GM10266 (cell line): Measurements from ENCODE around the gene SLC6A6.

Experiments used
- DNase-seq: peaks from one replicate; pipeline ENCODE4 v3.0.0; 2012; ENCODE audit errors: extremely low spot score
- TF ChIP-seq, protein P1 (sequence below): IDR thresholded peaks from 2 replicates; pipeline ENCODE4 v1.5.1; 2012; ENCODE audit warnings: mild to moderate bottlenecking, low read depth; ENCODE audit not compliant: control insufficient read depth, insufficient read depth; ENCODE audit errors: missing control alignments

SLC6A6 gene

DNA sequence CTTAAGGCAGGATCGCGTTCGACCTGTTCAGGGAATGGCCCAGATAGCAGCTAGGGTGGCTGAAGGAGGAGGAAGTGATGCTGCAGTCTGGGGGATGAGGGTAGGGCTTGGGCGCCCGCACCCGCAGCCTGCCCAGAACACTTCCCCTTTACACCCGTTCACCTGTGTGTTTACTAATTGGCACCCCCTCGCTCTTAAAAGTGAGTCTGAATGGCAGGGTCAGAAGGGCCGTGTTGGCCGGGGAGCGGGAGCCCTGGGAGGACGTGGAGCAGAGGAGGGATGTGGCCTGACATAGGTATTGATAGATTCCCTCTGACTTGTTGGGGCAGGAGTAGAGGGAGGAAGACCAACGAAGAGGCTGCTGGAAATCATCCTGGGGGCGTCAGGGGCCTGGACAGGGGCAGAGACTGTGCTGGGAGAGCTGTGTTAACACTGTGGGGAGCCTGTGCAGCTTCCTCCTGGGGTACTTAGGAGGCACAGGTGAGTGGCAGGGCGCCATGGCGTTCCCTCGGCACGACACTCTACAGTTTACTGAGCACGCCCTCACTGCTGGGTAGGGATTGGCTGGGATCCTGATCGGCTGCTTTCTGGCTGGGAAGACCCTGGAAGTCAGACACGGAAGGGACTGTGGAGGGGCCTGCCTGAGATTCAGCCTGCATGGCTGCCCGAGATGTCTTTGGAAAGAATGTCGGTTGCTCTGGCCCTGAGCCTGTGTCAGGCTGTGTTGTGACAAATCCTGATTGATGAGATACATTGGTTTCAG lies 51.7 kb downstream of the SLC6A6 start:
- no peak for DNase-seq
- TF ChIP-seq, protein P1, sequence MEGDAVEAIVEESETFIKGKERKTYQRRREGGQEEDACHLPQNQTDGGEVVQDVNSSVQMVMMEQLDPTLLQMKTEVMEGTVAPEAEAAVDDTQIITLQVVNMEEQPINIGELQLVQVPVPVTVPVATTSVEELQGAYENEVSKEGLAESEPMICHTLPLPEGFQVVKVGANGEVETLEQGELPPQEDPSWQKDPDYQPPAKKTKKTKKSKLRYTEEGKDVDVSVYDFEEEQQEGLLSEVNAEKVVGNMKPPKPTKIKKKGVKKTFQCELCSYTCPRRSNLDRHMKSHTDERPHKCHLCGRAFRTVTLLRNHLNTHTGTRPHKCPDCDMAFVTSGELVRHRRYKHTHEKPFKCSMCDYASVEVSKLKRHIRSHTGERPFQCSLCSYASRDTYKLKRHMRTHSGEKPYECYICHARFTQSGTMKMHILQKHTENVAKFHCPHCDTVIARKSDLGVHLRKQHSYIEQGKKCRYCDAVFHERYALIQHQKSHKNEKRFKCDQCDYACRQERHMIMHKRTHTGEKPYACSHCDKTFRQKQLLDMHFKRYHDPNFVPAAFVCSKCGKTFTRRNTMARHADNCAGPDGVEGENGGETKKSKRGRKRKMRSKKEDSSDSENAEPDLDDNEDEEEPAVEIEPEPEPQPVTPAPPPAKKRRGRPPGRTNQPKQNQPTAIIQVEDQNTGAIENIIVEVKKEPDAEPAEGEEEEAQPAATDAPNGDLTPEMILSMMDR: no peak

DNA sequence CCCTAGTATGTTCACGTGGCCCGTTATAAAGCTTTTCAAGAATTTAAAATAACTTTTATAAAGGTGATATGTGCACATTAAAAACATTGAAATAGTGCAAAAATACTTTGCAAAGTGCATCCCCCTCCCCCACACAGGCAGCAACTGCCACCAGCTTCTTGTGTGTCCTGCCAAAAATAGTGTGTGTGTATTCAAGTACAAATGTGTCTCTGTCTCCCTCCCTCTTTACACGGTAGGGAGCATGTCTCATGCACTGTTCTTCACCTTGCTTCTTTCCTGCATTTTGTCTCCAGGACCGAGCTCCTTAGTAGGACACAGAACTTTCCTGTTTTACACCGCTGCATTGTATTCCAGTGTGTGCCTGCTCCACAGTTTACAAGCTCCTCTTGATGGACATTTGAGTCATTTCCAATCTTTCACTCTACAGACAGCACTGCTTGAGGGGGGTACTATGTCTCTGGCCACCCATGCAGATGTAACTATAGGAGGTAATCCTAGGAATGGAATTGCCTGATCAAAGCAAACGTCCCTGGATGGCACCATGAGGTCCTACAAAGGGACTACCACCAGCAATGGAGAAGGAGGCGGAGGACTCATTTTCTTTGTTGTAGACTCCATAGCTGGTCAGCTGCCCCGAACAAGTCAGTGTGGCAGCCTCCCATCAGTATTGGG lies 52.4 kb downstream of the SLC6A6 start:
- no peak for DNase-seq
- TF ChIP-seq, protein P1: no peak

DNA sequence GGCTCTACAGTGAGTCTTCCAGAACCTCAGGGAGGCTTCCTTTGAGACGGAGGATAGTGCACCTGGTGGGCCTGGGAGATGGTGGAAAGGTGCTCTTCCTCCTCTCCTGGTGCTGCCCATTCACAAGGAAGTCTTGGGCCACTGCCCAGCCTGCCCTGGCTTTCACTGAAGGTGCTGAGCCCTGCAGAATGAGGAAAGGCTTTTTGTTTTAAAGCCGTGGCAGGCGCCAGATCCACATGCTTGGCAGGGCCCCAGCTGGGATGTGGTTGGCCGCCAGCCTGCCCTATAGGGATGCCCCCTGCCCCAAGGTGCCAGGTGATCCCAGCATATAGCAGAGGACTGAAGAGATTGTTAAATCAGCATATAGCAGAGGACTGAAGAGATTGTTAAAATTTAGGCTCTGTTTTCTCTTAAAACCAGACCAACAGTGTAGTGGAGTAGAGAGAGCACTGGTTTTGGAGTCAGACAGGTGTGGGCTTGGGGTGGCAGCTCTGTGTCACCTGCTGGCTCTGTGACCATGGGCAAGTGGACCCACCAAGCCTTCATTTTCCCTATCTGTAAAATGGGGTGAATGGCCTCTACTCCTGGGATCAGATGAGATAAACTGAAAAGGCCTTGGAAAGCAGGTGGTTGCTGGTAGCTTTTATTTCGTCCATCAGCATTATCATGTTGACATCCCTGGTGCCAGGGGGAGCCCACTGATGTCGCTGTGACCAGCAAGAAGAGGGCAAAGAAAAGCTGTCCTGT lies 53.3 kb downstream of the SLC6A6 start:
- TF ChIP-seq, protein P1: no peak
- DNase-seq: no peak

DNA sequence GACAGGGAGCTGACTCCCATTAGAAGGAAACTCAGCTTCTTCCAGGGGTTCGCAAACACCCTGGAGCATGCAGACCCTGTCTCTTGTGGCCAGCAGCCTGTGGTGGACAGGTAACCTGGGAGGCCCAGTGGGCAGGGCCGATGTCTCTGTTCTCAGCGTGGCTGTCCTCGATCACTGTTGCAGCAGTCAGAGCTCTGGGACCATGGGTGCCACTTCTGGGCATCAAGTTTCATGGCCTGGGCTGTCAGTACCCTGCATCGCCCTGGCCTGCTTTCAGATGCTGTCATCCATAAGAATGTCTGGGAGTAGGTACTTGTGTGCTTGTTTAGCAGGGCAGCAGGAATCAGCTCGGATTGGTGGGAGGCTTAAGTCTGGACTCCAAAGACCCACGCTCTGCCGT lies 54.4 kb downstream of the SLC6A6 start:
- DNase-seq: no peak
- TF ChIP-seq, protein P1: no peak

DNA sequence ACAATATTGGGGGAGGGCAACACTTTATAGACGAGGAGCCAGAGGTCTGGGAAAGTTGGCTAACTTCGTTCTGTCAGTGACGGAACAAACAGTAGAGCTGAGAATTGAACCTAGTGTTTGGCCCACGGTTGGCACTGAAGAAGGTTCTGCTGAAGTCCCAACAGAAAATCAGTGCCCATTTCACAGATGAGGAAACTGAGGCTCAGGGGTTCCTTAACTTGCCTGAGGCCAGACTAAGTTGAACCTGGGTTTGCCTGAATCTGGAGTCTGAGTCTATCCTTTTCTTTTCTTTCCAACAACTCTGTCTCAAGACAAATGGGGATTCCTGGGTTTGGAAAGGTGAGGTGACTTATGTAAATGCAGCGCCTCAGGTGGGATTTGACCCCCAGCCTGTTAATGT lies 55.1 kb downstream of the SLC6A6 start:
- TF ChIP-seq, protein P1: no peak
- DNase-seq: no peak

DNA sequence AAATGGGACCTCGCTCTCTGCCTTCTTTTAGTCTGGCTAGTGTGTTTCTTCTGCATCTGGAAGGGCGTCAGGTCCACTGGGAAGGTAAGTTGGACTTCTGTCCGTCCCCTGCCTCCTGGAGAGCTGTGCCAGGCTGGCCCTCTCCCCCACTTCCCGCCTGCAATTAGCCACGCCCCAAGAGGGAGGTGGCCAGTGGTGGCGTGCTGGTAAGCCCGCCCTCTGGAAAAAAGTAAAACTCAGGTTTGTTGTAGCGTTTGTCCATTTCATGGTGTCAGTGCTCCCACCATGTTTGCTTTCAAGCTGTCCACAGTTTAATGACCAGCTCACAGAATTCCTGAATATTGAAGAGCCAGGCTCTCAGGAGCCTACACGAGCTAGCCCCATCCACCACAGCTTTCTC lies 55.6 kb downstream of the SLC6A6 start:
- TF ChIP-seq, protein P1: no peak
- DNase-seq: no peak
